Medulla oblongata (tissue), 1 donor: Measurements from ENCODE around the gene TRIM51G.
"Not testable (repeated sequence)": the region's sequence is repeated elsewhere in the genome, so short reads cannot be mapped to it uniquely, and the experiment has no call there.

ENCODE experiments used
- DNase-seq: peaks from one replicate; pipeline ENCODE4 v3.0.0-alpha.2; 2015; ENCODE audit errors: extremely low spot score

Gene TRIM51G, protein sequence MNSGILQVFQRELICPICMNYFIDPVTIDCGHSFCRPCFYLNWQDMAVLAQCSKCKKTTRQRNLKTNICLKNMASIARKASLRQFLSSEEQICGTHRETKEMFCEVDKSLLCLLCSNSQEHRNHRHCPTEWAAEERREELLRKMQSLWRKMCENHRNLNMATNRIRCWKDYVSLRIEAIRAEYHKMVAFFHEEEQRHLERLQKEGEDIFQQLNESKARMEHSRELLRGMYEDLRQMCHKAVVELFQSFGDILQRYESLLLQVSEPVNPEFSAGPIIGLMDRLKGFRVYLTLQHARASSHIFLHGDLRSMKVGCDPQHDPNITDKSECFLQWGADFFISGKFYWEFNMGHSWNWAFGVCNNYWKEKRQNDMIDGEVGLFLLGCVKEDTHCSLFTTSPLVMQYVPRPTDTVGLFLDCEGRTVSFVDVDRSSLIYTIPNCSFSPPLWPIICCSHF

DNA sequence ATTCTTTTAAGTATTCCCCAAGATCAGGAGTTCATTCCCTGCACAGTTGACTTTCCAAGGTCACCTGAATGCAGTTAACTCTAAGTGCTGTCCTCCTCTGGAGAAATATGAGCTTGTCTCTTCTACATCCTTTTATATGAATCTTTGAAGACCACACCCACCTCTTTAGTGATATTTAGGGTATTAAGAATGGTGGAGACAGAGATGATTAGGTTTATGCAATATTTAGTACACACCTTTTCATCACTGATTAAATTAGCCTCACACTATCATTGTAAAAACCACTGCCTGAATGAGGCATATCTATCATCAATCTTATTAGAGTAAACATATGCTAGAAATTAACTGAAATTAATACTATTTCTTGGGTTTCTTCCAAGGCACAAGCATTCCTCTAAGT is at the start of gene TRIM51G:
Gene TRIM51G (minus strand): TSS at position 101 of the 400 bp plus-strand sequence. CDS start 2,190 bp downstream, outside the sequence.
- not testable (repeated sequence) for DNase-seq

DNA sequence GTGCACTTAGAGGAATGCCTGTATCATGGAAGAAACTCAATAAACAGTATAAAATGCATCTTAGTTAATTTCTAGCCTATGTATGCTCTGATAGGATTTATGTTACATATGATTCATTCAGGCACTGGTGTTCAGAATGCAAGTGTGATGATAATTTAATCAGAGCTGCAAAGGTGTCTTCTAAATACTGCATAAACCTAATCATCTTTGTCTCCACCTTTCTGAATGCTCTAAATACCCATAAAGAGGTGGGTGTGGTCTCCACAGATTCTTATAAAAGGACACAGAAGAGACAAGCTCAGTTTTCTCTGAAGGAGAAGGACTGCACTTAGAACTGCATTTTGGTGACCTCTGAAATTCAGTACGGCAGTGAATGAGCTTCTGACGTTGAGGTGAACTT is 44.8 kb upstream of the TRIM51G start, which contains the start of gene TRIM49B:
Gene TRIM49B (plus strand): TSS at position 301 of the 400 bp plus-strand sequence. CDS start 2,777 bp downstream, outside the sequence.
- not testable (repeated sequence) for DNase-seq

DNA sequence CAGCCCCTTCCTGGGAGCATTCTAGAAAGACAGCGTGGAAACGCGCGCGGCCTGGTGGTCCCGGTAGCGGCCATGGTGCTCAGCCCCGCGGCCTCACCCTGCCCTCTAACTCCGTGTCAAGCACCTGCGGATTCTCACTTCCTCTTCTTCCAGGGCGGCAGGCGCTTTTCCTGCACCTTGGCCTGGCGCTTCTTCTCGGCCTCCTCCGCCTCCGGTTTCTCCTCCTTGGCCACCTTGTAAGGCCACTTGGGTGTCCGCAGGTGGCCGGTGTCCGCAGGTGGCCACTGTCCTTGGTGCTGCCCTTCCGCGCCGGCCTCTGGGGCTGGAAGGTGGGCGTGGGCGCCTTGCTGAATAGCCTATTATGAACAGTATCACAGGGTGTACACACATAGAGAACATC is 15.1 kb downstream of the TRIM51G start:
- DNase-seq, result not testable (repeated sequence)

DNA sequence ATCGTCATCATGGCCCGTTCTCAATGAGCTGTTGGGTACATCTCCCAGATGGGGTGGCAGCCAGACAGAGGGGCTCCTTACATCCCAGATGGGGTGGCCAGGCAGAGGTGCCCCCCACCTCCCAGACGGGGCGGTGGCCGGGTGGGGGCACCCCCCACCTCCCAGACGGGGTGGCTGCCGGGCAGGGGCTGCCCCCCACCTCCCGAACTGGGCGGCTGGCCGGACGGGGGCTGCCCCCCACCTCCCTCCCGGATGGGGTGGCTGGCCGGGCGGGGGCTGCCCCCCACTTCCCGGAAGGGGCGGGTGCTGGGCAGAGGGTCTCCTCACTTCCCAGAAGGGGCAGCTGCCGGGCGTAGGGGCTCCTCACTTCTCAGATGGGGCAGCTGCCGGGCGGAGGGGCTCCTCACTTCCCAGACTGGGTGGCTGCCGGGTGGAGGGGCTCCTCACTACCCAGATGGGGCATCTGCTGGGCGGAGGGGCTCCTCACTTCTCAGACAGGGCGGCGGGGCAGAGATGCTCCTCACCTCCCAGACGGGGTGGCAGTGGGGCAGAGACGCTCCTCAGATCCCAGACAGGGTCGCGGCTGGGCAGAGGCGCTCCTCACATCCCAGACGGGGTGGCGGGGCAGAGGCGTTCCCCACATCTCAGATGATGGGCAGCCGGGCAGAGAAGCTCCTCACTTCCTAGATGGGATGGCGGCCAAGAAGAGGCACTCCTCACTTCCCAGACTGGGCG is 28.2 kb downstream of the TRIM51G start:
- DNase-seq, result not testable (repeated sequence)

DNA sequence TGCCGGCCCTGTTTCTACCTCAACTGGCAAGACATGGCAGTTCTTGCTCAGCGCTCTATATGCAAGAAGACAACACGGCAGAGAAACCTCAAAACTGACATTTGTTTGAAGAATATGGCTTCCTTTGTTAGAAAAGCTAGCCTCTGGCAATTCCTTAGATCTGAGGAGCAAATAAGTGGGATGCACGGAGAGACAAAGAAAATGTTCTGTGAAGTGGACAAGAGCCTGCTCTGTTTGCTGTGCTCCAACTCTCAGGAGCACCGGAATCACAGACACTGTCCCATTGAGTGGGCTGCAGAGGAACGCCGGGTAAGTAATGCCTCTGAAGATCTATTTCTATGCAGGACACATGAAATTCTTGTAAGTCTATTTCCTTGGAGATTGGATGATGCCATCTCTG is 37.9 kb downstream of the TRIM51G start:
- not testable (repeated sequence) for DNase-seq
